ENCODE data around the gene TNFRSF8.

- TF ChIP-seq, protein P1, sequence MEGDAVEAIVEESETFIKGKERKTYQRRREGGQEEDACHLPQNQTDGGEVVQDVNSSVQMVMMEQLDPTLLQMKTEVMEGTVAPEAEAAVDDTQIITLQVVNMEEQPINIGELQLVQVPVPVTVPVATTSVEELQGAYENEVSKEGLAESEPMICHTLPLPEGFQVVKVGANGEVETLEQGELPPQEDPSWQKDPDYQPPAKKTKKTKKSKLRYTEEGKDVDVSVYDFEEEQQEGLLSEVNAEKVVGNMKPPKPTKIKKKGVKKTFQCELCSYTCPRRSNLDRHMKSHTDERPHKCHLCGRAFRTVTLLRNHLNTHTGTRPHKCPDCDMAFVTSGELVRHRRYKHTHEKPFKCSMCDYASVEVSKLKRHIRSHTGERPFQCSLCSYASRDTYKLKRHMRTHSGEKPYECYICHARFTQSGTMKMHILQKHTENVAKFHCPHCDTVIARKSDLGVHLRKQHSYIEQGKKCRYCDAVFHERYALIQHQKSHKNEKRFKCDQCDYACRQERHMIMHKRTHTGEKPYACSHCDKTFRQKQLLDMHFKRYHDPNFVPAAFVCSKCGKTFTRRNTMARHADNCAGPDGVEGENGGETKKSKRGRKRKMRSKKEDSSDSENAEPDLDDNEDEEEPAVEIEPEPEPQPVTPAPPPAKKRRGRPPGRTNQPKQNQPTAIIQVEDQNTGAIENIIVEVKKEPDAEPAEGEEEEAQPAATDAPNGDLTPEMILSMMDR (IDR thresholded peaks at IDR 0.05) = no peak
- no peak for TF ChIP-seq POLR2A (IDR thresholded peaks at IDR 0.05)
These were observed 108.3 kb downstream of the TNFRSF8 start for GRCh38 chr1:12171206-12172041.

Measured in esophagus squamous epithelium (tissue), 4 donors.